HG03139 (cell line): ENCODE data around the gene TECTA.
"Not testable (repeated sequence)": the region's sequence is repeated elsewhere in the genome, so short reads cannot be mapped to it uniquely, and the experiment has no call there.

ENCODE experiments used
- ATAC-seq: cut with Tn5 transposase; IDR thresholded peaks from one replicate; pipeline ENCODE4 v1.9.1; 2021; ENCODE audit not compliant: unreplicated experiment

TECTA gene

DNA sequence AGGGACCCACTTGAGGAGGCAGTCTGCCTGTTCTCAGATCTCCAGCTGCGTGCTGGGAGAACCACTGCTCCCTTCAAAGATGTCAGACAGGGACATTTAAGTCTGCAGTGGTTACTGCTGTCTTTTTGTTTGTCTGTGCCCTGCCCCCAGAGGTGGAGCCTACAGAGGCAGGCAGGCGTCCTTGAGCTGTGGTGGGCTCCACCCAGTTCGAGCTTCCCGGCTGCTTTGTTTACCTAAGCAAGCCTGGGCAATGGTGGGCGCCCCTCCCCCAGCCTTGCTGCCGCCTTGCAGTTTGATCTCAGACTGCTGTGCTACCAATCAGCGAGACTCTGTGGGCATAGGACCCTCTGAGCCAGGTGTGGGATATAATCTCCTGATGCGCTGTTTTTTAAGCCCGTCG is 76.6 kb downstream of the TECTA start:
- not testable (repeated sequence) for ATAC-seq

DNA sequence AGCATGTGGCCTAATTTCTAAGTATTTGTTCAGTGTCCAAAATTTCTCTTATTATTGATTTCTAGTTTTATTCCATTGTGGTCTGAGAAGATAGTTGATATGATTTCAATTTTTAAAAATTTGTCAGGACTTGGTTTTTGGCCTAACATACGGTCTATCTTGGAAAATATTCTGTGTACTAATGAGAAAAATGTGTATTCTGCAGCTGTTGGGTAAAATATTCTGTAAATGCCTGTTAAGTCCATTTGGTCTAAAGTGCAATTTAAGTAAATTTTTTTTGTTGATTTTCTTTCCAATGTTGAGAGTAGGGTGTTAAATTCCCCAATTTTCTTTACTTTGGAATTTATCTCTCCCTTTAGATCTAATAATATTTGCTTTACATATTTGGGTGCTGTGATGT is 78.3 kb downstream of the TECTA start:
- no peak for ATAC-seq

DNA sequence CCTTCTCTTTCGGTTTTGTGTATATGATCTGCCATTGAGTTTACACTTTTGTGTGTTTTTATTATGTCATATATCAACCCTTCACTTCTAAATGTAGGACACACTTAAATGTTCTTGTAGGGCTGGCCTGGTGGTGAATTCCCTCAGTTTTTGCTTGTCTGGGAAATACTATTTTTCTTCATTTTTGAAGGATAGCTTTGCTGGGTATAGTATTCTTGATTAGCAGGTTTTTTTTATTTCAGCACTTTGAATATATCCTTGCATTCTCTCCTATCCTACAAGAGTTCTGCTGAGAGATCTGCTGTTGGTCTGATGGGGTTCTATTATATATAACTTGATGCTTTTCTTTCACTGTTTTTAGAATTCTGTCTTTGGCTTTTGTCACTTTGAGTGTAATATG is 79.1 kb downstream of the TECTA start:
- ATAC-seq: no peak

DNA sequence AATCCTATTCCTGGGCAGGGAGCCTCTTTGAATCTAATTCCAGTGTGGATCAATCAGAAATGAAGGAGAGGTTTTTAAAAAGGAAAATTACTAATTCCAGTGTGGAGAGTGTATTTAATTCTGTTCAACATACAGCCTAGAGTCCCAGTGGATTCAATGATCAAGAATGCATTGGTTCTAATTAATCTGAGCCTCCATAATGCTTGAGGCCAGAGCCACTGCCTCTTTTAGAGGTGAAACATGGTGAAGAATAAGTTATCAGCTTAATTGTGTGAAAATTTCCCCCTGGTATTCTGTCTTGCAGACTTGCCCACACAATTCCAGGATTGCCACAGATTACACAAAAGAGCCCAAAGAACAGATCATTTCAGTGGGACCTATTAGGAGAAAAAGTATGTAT is 87.7 kb downstream of the TECTA start:
- ATAC-seq: no peak

DNA sequence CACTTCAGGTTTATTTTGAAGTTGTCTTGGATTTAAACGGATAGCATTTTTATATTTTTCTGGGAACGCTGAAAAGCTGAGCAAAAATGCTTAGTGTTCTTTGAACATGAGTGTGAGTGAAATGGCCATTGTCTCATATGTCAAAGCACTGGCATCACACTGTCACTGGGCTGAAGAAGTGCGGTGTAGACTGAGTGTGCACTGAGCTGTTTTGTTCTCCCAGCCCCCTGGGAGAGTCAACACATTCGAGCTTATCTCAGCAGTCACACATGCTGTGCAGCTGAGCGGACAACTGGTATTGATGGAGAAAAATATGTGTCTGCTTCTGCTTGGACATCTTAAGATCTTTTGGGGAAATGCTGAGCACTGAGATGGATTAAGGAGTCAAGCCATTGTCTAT is 90.8 kb downstream of the TECTA start:
- ATAC-seq: no peak

DNA sequence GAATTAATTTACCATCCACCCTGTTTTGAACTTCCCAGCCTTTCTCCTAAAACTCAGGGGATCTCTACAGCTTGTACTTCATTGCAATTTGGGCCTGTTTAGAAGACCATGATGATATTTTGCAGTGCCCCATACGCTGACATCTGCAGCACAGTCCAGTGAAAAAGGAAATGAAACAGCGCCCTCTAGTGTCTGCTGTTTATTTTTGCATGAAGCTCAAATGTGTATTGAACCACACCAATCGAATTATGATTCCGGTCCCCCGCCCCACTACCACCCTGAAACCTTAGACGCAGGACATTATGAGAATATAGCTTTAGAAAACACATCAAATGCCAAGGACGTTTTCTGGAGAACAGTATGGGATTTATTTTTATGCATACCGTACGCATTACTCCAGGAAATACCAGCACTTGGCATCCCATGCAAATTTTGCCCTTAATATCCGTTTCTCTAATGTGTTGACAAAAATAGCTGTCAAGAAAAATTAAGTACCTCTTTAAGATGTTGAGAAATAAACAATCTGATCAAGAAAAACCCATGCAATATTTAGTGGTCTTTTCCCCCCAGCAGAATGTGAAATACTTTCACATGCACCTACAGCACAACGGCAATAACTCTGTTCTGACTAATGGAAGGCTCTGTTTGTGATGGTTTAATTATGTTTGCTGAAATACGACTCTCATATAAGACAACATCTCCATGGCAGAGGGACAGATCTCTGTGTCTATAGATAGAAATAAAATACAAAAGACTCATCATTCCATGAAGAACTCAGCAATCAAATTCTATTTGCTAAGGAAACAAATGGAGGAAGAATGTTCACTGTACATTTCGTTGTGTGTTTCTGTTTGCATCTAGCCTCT is 93.9 kb downstream of the TECTA start:
- peak; percentile 73 for ATAC-seq

DNA sequence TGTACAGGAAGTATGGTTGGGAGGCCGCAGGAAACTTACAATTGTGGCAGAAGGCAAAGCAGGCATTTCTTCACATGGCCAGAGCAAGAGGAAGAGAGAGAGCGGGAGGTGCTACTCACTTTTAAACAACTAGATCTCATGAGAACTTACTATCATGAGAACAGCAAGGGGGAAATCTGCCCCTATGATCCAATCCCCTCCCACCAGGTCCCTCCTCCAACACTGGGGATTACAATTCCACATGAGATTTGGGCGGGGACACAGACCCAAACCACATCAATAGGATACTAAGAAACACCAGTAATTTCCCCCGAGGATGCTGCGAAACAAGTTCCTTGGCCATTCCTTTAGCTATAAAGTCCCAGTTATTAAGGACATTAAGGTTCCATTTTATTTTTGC is 97.4 kb downstream of the TECTA start:
- no peak for ATAC-seq

DNA sequence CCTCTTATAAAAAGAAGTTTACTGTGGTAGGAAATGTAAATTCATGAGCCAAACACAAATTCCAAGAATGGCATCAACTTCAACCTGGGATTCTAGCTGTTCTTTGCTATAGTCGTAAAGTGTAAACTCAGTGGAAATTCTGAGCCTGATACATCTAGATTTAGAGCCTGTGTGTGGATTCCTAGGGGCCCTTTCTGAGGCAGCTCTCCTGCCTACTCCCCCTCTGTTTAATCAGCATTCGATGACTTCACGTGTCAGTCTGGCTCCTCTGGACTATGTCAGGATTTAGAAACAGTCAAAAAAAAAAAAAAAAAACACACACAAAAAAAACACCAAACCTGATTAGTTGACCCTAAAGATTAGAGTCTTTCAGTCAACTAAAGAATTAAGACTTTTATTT is 98.5 kb downstream of the TECTA start:
- ATAC-seq: no peak

DNA sequence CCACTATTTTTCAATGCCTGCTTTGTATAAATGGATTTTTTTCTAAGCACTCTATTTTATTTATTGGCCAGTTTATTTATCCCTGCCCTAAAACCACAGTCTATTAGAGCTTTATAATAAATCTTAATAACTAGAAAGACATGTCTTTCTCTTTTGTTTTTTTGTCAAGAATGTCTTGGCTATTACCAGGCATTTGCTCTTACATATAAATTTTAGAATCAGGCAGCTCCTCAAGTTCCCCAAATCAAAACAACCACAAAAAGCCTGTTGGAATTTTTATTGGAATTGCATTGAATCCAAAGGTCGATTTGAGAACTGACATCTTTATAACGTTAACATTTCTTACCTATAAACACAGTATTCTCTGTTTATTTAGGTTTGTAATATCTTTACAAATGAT is 105.8 kb downstream of the TECTA start:
- no peak for ATAC-seq

DNA sequence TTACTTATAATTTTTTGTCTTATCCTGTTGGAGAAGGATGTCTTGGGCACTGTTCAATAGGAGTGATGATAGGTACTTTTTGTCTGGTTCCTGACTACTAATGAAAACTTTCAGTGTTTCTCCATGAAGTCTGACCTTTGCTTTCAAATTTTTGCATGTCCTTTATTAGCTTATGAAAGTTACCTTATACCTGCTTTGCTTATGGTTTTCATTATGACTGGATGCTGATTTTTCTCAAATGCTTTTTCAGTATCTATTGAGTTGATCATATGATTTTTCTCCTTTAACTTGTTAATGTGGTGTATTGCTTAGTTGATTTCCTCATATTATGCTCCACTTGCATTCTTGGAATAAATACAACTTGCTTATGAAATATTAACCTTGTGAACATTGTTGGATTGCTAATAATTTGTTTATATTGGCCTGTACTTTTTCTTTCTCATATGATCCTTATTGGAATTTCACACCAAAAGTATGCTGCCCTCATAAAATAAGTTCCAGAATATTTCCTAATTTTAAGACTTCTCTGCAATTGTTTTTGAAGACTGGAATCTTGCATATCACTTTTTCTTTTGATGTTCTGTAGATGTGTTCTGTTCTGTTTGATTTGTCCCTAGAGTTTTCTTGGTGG is 106.6 kb downstream of the TECTA start:
- peak; percentile 56 for ATAC-seq

DNA sequence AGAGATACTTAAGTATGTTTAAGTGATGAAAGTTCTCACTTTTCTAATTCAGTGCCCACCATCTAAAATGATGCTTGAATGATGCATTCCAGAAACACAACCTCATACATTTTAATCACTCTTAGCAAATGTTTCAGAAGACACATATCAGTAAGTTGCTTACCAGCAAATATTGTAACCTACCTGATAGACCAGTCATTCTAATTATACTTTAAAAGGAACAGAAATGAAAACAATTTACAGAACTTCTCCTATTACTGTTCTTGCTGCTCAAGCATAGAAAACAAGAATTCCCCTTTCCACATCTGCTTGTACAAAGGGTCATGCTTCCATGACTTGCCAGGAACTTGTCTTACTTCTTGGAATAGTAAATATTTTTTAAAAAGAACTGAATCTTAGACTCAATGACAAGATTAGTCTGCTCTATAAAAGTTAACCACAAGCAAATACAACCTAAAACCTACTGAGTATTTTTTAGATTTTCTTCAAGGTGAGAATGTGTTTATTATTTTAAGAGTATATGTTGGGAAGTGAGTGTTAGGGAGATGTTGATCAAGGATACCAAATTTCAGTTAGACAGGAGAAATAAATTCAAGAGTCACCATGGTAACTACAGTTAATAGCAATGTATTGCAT is 109.5 kb downstream of the TECTA start:
- no peak for ATAC-seq

DNA sequence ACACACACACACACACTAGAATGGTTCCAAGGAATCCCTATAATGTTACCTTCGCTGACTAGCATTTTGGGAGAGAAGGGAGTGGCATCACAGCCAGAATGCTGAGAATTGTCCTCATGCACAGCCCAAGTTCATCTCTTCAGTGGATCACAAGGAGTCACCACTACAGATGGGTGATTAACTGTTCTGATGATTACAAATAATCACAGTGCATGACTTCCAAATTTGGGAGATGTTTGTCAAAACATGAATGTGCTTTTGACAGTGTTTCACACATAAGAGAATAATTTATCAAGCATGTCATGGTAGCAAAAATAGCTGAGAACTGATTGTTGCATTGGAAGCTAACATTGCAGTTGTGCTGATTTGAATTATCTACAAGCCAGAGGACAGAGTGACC is 110.6 kb downstream of the TECTA start:
- ATAC-seq: no peak

DNA sequence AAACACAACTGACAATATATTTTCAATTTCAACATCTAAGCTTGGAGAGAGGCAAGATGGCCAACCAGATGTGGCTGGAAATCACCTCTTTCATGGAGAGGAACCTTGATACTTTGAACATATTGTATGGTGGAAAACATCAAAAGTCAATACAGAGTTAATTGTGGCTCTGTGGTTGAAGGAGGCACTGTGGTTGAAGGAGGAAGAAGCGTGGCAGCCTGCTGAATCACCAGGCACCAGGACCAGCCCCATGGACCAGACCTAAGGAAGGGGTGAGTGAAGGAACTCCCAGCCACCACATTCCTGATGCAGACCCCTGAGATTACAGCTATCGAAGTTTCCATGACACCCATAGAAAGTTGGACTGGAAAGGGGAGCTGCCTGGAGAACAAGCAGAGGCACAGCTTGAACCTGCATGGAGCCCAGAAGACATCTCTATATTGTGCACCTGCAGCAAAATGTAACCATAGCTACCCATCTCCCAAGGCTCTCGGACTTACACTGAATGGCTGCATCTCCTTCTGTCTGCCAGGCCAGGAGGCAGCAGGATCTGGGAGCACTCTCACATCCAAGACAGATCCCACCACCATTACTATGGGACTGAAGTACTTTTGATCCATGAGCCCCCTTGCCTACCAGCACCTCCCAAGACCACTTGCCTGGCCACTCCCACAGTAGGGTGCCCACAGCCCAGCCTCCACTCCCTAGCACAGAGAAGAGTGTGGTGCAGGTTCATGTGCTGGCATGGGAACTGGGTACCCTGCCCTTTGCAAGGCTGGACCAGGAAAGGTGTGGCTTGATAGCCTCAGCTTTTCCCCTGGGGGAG is 111.7 kb downstream of the TECTA start:
- ATAC-seq: no peak

DNA sequence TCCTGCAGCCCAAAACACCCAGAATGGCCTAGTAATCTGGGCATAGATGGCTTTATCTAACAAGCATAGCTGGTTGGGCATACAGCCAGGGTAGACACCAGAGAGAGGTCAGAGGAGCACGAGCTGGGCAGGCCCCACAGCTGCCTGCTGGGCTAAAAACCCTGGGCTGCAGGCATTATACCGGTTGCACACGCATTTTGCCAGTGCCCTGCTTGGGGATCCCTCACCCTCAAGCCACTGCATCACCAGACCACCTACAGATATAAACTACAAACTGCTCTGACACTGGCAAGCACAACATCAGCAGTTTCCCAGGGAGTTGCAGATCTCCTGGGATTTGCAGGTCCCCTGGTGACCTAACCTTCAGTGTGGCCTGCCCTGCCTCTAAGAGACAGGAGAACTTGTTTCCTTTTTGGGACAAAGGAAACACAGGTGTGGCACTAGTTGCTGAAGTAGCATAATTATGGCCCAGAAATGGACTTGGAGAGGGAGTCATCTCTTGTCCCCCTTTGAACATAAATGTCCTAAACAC is 112.4 kb downstream of the TECTA start:
- ATAC-seq: no peak

DNA sequence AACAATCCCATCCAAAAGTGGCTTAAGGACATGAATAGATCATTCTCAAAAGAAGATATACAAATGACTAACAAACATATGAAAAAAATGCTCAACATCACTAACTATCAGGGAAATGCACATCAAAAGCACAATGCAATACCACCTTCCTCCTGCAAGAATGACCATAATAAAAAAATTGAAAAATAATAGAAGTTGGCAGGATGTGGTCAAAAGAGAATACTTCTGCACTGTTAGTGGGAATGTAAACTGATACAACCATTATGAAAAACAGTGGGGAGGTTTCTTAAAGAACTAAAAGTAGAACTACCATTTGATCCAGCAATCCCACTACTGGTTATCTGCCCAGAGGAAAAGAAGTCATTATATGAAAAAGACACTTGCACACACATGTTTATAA is 113.8 kb downstream of the TECTA start:
- no peak for ATAC-seq

DNA sequence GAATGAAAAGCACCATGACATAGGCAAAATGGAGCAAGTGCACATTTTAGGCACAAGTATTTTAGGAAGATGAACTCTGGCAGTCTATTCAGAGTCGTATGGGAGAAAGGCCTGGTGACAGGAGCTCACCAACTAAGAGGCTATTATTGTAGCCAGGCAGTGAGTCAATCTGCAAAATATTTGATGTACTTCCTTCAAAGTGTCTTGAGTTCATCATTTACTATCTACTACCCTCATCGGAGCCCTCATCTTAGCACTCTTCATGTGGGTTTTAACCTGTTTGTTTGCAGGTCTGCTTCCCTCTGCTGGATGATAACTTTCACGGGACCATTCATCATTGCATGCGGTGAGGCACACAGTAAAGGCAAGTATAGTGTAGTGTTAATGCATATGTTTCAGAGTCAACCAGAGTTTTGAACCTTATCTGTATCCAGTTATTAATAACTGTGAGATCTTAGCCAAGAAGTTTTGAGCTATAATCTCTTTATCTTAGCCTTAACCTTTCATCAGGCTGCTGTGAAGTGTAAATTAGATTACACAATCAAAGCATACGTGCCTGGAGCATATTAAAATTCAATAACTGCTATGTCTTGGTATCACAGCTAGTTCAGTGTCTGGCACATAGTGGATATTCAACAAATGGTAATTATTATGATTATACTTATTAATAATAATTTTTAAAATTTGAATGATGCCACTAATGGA is 120.6 kb downstream of the TECTA start:
- no peak for ATAC-seq

DNA sequence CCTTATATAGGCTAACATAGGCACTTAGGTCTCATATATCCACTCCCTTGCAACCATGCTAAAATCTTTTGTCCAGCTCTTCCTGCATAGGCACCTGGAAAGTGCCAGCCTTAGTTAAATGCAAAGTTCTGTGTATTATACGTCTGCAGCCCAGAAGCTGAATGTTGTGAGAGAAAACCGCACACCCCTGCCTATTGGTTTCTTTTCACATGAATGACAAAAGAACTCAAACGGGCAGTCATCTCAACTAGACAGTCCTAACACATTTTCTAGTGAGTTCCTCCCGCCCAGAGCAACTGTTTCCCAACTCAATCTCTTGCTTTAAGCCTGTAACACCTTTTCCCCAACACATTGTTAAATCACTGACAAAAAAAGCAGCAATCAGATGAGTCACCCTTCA is 122.1 kb downstream of the TECTA start:
- no peak for ATAC-seq

DNA sequence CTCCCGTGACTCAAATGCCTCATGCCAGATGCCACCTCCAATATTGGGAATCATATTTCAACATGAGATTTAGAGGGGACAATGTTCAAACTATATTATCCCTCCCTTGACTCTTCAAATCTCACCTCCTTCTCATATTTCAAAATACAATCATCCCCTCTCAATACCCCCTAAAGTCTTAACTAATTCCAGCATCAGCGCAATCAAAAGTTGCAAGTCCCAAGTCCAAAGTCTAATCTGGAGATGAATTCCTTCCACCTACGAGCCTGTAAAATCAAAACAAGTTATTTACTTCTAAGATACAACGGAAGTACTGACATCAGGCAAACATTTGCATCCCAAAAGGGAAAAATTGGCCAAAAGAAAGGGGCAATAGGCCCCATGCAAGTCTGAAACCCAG is 124.3 kb downstream of the TECTA start:
- no peak for ATAC-seq

DNA sequence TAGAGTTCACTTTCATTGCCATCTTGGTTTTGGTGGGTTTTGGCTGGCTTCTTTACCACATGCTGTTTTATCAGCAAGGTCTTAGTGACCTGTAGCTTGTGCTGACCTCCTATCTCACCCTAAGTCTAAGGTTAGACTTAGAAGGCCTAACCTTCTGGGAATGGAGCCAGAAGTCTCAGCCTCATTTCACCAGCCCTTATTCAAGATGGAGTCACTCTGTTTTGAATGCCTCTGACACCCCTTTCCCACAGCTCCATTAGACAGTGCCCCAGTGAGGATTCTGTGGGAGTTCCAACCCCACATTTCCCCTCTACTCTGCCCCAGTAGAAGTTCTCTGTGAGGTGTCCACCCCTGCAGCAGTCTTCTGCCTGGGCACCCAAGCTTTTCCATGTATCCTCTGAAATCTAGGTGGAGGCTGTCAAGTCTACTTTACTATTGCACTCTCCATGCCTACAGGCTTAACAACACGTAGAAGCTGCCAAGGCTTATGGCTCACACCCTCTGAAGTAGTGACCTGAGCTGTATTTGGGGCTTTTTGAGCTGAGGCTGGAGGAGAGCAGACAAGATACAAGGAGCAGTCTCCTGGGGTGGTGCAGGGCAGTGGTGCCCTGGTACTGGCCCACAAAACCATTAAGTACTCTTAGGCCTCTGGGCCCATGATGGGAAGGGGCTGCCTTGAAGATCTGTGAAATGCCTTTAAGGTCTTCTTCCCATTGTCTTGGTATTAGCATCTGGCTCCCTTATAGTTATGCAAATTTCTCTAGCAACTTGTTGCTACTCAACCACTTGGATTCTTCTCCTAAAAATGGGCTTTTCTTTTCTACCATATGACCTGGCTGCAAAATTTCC is 125.6 kb downstream of the TECTA start:
- ATAC-seq: no peak

DNA sequence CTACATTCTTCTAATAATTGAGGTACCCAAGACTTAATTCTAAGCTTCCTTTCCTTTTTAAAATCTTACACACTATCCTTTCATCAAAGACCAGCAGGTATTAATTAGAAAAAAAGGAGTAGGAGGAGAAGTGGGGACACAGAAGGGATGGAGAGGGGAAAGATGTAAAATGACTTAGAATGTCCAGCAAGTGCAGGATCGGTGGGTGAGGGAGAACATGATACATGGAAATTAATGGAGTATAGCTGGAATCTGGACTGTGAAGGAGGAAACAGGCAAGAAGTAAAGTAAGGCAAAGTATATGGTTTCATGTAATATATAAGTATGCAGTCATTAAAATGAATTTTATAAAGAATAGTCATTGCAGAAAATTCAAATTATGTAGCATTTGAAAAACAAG is 127.8 kb downstream of the TECTA start:
- no peak for ATAC-seq
